GM12864 (cell line): ENCODE data around the gene CGB7.

Source experiments
- DNase-seq: peaks from one replicate; pipeline ENCODE4 v3.0.0-alpha.2; 2011; ENCODE audit warnings: low read depth
- H3K4me3 ChIP-seq: 2 replicates; pipeline ENCODE4 v1.5.1; 2011; ENCODE audit warnings: mild to moderate bottlenecking, low read depth, low read length, control low read depth
- TF ChIP-seq, protein P1 (sequence below): IDR thresholded peaks from 2 replicates; pipeline ENCODE4 v1.5.1; 2011; ENCODE audit warnings: low read depth, mild to moderate bottlenecking, moderate library complexity, low read length, control low read depth, inconsistent platforms; ENCODE audit errors: missing control alignments

CGB7 gene

GRCh38 chr19:49073514-49074378 is 16.2 kb upstream of the CGB7 start:
- no peak for DNase-seq
- H3K4me3 ChIP-seq = no peak overlapping the region
- TF ChIP-seq, protein P1, sequence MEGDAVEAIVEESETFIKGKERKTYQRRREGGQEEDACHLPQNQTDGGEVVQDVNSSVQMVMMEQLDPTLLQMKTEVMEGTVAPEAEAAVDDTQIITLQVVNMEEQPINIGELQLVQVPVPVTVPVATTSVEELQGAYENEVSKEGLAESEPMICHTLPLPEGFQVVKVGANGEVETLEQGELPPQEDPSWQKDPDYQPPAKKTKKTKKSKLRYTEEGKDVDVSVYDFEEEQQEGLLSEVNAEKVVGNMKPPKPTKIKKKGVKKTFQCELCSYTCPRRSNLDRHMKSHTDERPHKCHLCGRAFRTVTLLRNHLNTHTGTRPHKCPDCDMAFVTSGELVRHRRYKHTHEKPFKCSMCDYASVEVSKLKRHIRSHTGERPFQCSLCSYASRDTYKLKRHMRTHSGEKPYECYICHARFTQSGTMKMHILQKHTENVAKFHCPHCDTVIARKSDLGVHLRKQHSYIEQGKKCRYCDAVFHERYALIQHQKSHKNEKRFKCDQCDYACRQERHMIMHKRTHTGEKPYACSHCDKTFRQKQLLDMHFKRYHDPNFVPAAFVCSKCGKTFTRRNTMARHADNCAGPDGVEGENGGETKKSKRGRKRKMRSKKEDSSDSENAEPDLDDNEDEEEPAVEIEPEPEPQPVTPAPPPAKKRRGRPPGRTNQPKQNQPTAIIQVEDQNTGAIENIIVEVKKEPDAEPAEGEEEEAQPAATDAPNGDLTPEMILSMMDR = peak; percentile 41

GRCh38 chr19:49071860-49072547 is 14.5 kb upstream of the CGB7 start:
- no peak for DNase-seq
- no peak overlapping the region for H3K4me3 ChIP-seq
- TF ChIP-seq, protein P1 = no peak

- H3K4me3 ChIP-seq = no peak overlapping the region
- no peak for DNase-seq
- TF ChIP-seq, protein P1 = no peak
Observed at GRCh38 chr19:49070416-49070815, 12.9 kb upstream of the CGB7 start.

DNA sequence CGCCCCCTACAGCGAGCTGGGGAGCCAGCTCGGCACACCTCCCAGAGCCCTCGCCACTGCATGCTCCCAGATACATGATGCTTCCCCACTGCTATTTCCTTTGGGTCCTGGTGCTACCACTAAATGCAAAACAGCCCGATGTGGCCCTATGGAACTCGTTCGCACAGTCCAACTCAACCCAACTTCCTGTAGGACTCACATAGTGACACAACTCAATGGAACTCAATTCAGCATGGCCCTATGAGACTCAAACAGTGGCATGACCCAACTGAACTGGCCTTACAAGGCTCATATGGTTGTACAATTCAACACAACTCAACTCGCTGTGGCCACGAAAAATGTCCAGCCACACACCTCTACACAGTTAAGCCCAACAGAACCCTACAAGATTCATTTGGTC is 11.5 kb upstream of the CGB7 start:
- TF ChIP-seq, protein P1 = no peak
- DNase-seq = no peak

GRCh38 chr19:49067554-49067953 is 10.0 kb upstream of the CGB7 start:
- DNase-seq = no peak
- TF ChIP-seq, protein P1 = no peak

More for the DNA sequence above, 11.5 kb upstream of the CGB7 start:
- H3K4me3 ChIP-seq = no peak overlapping the region

GRCh38 chr19:49065905-49066512 is 8.5 kb upstream of the CGB7 start:
- TF ChIP-seq, protein P1 = no peak
- H3K4me3 ChIP-seq = no peak overlapping the region
- DNase-seq = no peak

More at GRCh38 chr19:49067554-49067953, 10.0 kb upstream of the CGB7 start:
- no peak overlapping the region for H3K4me3 ChIP-seq
